Prostate gland (tissue), 2 donors: ENCODE measurements around the gene IQGAP1.
"Not testable (repeated sequence)": the region's sequence is repeated elsewhere in the genome, so short reads cannot be mapped to it uniquely, and the experiment has no call there.

Source experiments
- CTCF ChIP-seq, 4 experiments: fragments of 200-600 bp in 2 of 4; fragments of 450-650 bp in 2 of 4; sonication (generic) in 2 of 4; IDR thresholded peaks; 1 replicate in 3 of 4; 2 replicates in 1 of 4; pipeline ENCODE4 v1.5.1; 2016 to 2019; ENCODE audit warnings: antibody characterized with exemption in 4 of 4, mild to moderate bottlenecking in 2 of 4, moderate library complexity in 2 of 4
- POLR2A ChIP-seq: fragments of 450-650 bp; IDR thresholded peaks from one replicate; pipeline ENCODE4 v1.6.1; 2016; ENCODE audit warnings: antibody characterized with exemption, mild to moderate bottlenecking

DNA sequence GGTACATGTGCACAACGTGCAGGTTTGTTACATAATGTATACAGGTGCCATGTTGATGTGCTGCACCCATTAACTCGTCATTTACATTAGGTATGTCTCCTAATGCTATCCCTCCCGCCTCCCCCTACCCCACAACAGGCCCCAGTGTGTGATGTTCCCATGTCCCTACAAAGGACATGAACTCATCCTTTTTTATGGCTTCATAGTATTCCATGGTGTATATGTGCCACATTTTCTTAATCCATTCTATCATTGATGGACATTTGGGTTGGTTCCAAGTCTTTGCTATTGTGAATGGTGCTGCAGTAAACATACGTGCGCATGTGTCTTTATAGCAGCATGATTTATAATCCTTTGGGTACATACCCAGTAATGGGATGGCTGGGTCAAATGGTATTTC lies 28.0 kb downstream of the IQGAP1 start:
- not testable (repeated sequence) for TF ChIP-seq CTCF (IDR thresholded peaks at IDR 0.05); POLR2A
